NCI-H146 treated with DMSO at 0.1 percent for 48 hours (cell line): Measurements from ENCODE around the gene VWC2L.

Experiments used
- DNase-seq: peaks from one replicate; lab custom pipeline; 2025; ENCODE audit not compliant: unreplicated experiment; lab: John Stamatoyannopoulos, UW

VWC2L gene

GRCh38 chr2:214579035-214579434, 168.2 kb downstream of the VWC2L start:
- DNase-seq: no peak

- no peak for DNase-seq
Measured at GRCh38 chr2:214587442-214587841, 176.6 kb downstream of the VWC2L start.

DNA sequence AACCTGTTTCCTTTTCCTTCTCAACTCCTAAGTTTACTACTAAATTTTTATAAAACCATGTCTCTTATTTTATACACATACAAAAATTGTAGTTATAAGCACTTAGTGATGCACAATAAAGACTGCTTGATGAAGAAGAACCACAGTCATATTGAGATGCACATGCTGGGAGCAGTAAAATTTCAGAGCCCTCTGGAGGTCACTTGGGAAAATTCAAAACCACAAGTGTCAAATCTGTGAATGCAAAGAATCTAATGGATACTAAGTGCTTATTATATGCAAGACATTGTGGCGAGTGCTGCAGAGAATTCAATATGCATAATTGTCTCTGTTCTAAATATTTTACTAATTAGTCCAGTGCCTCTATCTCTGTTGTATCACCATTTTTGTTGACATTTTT, 180.5 kb downstream of the VWC2L start:
- DNase-seq: no peak

GRCh38 chr2:214592011-214592410, 181.2 kb downstream of the VWC2L start:
- no peak for DNase-seq

- no peak for DNase-seq
Measured at GRCh38 chr2:214593727-214594126, 182.9 kb downstream of the VWC2L start.

- no peak for DNase-seq
Measured at GRCh38 chr2:214601852-214602633, 191.2 kb downstream of the VWC2L start.

DNA sequence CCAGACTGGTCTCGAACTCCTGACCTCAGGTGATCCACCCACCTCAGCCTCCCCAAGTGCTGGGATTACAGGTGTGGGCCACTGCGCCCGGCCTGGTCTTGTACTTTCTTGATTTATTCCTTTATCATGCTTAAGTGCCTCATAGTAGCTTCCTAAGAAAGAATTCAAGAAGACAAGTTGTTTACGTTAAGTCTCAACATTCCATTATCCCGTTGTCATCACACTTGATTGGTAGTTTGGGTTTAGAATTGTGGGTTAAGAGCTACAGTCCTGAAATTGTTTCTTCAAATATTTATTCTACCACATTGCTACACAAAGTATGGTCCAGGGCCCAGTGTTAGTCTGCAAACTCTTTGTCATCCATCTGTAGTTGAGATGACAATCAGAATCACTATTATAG, 194.0 kb downstream of the VWC2L start:
- no peak for DNase-seq

DNA sequence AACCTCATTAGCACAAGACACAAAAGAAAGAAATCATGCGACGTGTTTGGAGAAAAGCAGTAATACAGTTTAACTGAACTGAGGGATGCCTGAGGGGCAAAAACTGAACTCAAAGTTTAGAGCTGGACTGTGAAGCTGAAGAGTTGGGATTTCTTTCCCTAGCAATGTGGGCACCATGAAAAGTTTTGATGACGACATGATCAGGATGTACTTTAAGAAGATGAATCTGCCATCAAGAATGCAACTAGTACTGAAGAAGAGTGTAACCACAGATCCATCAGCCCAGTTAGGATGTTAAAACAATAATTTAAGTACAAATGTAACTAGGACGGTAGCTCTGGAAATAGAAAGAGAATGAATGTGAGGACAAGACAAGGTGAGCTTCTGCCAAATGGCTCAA, 196.2 kb downstream of the VWC2L start:
- no peak for DNase-seq

GRCh38 chr2:214611015-214611414, 200.2 kb downstream of the VWC2L start:
- DNase-seq: no peak

DNA sequence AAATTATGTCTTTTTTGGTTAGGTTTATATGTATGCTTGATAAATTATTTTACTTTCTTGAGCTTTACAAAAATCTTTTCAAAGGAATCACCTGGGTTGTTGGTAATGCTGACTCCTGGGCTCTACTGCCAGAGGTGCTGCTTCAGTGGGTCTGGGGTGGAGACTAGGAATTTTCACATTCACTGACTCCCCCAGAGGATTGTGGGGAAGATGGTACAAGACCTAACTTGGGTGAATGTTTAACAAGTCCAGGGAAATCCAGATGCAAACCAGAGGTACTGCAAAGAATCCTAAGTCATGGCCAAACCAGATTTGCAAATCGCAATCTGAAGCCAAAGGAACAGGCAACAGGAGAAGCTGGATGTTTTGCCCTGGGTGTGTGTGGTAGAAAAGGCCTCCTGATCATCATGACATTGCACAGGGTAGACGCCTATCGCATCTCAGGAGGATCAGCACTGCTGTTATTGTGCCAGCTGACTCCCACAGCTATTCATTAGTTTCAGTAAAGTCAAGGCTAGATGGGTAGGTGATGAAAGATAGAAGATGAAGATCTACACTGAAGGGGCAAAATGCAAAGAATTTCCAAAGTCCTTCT, 213.4 kb downstream of the VWC2L start:
- no peak for DNase-seq

- no peak for DNase-seq
Measured at GRCh38 chr2:214628091-214628490, 217.2 kb downstream of the VWC2L start.
